ENCODE data around the gene BEND5.

Gene BEND5, protein sequence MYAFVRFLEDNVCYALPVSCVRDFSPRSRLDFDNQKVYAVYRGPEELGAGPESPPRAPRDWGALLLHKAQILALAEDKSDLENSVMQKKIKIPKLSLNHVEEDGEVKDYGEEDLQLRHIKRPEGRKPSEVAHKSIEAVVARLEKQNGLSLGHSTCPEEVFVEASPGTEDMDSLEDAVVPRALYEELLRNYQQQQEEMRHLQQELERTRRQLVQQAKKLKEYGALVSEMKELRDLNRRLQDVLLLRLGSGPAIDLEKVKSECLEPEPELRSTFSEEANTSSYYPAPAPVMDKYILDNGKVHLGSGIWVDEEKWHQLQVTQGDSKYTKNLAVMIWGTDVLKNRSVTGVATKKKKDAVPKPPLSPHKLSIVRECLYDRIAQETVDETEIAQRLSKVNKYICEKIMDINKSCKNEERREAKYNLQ

DNA sequence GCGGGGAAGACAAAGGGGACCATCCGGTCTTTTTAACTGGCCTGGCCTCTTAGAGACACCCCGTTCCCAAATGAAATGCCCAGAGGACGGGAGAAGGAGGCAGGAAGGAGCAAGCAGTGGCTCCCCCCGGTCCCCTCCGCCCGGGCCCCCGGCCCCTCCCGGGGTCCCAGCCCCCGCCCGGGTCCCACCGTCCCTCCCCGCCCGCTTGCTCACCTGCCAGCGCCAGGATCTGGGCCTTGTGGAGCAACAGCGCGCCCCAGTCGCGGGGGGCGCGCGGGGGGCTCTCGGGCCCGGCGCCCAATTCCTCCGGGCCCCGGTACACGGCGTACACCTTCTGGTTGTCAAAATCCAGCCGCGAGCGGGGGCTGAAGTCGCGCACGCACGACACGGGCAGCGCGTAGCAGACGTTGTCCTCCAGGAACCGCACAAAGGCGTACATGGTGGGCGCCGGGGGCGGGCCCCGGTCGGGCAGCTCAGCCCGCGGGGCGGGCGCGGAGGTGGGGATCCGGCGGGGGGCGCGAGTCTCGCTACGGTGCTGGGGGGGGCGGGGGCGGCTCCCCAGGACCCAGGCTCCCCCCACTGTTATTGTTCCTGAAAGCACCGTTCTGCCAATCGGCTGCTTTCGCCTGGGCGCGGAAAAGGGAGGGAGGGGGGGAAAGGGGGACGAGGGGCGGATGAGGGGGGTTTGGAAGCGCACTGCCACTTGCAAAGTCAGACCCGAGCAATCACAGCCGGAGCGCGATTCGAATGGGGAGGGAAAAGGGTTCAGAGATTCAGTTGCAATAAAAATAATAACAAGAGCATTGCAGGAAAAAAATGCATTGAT is at the start of gene BEND5:
Gene BEND5 (minus strand): TSS at position 499 of the 826 bp plus-strand sequence. CDS start 60 bp downstream, at position 439.
- peak in 1 of 3 donors; percentile 22 for DNase-seq

DNA sequence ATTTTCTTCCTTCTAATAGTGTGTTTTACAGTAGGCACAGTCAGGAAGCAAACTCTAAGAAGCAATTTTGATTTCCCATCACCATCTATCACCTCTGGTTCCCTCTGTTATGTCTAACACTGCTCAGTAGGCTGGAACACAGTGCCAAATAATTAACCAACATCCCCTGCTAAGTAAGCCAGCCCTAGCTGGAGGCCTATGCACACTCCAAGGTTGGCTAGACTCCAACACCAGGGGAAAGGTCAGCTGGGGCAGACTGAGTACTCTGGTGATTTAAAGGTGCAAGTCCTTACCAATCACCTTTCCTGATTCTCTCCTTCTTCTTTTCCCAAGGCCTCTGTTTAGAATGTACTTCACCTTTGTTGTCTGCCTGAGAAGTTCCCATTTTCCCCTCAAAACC is 46.5 kb upstream of the BEND5 start:
- no peak for DNase-seq

DNA sequence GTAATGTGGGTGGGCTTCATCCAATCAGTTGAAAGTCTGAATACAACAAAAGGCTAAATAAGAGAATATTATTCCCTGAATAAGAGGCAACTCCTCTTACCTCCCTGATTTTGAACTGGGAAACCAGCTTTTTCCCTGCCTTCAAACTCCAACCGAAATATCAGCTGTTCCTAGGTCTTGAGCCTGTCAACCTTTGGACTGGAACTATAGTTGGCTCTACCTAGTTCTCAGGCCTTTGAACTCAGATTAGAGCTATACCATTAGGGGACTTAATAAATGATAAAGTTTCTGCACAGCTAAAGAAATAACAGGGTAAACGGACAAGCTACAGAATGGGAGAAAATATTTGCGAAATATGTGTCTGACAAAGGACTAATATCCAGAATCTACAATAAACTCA is 43.8 kb upstream of the BEND5 start:
- DNase-seq: no peak

DNA sequence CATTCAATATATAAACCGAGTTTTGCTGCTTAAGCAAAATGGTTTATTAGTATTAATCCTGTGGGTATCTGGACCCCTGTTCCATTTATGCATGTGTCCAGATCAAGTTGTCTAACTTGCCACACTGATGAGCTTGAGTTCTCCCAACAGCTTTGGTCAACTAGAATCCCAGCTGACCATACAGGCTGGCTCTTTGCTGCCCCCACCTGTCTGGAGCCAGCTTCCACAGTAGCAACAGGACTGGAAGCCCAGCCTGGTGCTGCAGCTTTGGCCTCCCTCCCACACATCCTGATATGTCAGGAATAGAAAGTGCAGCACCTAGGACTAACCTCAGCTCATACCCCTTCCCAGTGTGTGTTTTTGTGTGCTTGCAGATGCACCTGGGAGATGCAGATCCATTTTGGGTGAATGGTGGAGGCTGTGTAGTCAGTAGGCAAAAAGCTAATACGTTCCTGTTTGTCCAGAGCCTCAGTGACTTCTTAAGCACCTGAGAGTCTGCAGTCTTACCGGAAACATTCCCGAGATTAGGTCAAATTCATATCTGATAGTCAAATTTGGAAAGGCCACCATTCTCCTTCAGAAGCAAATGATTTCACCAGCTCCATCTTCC is 40.9 kb upstream of the BEND5 start:
- peak; percentile 73 to 83 (median 79) for DNase-seq

DNA sequence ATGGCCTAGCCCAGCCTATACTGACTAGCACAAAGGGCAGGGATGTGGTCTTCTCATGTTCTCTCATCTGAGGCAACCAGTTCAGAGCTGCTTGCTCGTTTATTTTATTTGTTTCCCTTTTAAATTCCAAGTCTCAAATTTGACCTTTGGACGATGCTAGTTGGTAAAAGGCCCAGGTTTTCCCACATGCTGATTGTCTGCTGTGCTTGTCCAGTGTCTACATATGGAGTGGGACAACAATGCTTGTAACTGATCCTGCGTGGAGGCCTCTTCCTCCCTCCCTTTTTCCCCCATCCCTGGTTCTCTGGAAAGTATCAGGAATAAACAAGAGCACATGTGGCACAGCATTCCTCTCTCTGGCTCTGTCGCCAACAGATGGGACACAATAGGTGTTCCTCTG is 34.0 kb upstream of the BEND5 start:
- no peak for DNase-seq

DNA sequence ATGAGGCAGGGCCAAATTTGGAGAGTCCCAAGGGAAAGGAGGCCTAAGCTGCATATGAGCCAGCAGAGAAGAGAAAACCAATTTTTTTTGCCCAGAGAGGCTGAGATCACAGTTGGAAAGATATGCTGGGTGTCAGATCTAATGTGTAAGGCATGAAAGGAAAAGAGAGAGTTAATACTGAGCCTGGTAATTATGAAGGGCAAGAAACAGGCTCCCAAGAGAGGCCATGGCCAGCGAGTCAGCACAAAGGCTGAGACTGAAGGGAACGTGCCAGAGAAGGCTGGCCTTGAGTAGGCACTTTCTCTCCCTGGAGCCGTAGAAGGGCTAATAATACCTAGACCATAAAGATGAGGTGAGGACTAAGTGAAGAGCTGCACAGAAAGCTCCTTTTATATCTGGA is 31.8 kb upstream of the BEND5 start:
- DNase-seq: no peak

DNA sequence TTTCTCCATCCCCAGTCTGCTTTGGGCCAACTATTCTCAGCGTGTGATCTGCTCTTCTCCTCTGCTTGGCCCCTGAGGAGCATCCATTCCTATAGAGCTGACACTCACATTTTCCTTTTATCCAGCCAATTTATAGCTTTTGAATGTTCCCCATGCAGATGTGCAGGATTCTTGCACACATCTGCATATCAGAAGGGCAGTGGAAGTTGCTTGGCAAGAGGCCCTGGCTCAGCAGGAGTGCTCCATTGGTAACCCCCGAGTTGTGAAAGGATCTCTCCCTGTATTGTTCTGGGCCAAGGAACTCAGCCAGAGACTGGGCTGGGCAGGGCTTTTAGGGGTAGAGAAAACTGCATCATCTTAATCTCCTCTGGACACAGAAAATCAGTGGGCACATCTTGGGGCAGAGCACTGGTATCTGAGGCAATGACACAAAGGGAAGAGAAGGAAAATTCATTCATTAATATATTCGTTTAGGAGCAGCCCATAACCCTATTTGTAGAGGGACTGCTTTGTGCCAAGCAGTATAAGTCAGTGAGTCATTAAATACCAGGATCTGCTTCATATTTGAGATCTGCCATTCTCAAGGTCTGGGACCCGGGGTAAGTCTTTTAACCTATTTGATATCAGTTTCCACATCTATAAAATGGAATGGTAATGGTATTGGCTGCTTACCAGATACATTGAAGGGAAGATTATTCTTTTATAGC is 31.0 kb upstream of the BEND5 start:
- no peak for DNase-seq

DNA sequence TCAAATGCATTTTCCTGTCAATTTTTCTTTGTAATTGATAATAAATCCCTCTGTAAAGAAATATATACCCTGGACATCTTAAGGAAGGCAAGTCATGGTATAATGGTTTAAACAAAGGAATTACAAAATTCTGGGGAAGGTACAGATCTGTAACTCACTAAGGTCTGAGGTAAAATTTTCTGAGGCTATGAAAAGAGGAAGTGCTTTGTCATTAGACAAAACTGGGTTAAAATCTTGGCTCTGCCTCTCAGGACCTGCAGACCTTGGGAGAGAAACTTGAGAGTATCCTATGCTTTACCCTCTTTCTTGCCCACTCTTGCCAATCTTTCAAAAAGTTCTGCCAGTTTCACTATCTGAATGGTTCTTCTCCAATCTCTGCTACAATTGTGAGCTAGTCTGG is 26.8 kb upstream of the BEND5 start:
- DNase-seq: peak in 1 of 3 donors; percentile 21

DNA sequence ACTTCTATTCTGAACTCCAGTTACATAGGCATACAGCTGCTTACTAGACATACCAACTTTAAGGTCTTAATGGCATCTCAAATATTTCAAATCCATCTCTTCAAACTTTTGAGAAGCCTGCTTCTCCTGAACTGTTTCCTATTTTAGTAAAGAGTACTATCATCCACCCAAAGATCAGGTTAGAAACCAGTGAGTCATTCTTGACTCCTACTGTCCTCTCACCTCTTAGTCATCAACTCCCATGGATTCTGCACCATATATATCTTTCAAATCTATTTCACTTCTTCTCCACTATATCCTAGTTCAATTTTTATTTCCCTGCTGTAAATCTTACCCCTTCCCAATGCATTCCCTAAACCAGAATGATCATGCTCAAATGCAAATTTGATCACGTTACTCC is 18.1 kb upstream of the BEND5 start:
- peak; percentile 33 to 58 (median 51) for DNase-seq

DNA sequence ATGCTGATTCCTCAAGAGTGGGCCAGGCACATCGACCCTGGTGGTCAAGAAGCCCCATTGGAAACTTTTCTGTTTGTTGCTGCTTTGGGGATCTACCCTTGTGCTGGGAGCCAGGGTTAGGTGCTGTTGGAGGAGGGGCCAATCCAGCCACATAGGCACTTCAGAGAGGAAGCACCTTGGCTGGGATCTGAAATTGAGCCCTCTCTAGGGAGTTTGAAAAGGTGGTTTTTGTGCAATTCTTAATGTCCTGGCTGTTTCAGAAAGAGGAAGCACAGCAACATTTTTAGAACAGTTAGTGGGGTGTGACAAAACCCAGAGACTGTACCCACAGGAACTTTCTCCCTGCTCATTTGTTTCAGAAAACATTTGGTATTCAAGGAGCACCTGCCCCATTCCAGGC is 17.2 kb upstream of the BEND5 start:
- DNase-seq: peak in 2 of 3 donors; percentile 22 to 29

DNA sequence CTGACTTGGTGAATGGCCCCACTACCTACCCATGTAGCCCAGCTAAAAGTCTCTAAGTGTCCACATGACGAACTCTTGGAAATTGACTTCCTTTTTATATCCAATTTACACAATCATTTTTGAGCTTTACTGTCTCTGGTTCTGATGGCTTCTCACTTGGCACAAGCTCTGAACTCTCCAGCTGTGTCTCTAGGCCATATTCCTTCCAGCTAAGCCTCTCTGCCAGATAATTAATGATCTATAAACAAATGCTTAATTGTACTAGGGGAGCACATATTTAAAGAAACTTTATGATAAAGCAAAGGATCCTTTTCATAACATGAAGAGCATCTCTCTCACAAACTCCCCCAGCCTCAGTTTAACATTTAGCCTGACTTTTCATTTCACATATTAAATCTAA is 16.3 kb upstream of the BEND5 start:
- no peak for DNase-seq

DNA sequence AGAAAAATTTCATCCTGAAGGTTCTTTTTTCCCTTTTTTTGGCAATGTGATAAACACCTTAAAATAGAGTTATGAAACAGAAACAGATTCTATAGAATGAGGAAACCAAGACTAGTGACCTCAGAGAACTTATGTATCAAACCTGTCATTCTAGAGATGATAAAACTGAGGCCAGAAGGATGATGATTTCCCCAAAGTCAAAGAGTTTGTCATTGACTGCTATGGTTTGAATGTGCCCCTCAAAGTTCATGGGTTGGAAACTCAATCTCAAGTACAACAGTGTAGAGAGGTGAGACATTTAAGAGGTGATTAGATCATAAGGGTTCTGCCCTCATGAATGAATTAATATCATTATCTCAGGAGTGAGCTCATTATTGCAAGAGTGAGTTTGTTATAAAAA is 13.7 kb upstream of the BEND5 start:
- DNase-seq: peak in 2 of 3 donors; percentile 29 to 30

DNA sequence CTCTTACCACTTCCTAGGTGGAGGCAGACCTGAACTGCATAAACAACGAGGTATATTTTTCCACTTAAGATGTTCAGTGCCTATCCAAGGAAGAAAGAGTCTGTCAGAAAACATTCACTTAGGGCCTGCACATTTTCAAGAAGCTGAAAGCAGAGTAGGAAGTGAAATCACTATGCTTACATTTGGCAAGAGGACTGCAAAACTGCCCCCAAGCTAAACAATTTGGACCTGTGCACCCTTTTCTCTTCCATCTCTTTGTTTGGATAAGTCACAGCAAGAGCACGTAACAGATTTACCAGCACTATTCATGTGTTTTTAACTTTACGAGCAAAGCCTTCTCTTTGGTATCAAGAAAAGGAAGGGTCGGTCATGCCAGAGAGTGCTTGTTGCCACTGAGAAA is 13.2 kb upstream of the BEND5 start:
- DNase-seq: peak in 1 of 3 donors; percentile 29

DNA sequence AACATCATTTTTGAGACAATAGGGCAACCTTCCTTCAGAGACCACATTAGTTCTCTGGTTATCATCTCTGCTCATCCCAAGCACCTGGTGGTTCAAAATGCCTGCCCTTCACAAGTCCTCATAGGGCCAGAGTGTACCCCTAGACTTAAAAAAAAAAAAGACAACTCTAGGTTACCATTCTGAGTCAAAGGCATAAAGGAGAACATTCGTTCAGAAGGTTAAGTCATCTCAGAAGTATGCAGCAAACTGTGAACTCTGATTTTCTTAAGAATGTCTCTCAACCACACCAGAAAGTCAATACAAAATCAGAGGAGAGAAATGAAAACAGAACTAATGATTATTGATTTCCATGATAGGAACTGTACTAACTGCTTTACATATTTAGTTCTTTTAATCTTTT is 9.2 kb upstream of the BEND5 start:
- DNase-seq: no peak

DNA sequence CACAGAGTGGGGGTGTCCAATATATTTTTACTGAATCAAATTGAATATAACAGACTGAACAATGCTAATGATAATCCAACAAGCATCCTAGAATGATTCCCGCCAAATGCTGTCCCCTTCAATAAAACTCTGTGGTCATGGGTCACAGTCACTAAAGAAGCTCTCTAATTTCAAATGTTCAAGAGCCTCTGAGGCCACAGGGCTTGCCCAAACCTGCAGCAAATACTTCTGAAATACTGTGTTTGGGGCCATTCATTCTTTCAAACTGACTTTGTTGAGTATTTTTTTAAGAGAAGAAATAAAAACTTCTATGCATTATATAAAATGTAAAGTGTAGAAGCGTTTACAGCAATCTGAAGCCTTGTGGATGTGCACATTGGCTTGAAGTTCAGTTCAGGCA is 7.6 kb upstream of the BEND5 start:
- no peak for DNase-seq

DNA sequence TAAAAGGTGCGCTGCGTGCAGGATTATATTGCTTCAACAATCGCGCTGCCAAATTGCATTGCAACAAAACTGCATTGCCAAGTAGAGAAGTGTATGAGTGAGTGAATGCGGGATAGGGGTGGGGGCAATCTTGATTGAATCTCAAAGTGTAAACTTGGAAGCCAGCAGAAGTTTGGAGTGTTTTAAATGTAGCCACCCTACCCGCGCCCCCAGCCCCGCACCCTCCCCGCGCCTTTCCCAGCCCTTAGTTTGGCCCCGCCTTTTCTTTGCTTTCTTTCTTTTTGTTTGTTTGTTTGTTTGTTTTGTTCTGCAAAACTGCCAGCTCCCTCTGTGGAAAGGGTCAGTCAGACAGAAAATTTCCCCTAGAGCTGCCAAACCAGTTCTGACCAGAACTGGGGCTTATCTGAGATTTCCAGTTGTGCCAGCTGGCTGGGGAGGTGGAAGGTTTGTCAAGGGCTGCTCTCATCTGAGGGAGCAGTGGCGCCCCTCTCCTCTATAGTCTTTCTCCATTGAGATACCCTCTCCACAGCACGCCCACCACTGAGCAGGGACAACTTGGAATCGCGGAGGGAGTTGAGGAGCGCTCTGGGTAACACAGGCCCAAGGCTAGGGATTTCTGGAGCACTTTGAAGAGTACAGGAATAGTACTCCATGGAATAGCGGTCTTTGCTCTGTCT is 666 bp upstream of the BEND5 start:
- no peak for DNase-seq

DNA sequence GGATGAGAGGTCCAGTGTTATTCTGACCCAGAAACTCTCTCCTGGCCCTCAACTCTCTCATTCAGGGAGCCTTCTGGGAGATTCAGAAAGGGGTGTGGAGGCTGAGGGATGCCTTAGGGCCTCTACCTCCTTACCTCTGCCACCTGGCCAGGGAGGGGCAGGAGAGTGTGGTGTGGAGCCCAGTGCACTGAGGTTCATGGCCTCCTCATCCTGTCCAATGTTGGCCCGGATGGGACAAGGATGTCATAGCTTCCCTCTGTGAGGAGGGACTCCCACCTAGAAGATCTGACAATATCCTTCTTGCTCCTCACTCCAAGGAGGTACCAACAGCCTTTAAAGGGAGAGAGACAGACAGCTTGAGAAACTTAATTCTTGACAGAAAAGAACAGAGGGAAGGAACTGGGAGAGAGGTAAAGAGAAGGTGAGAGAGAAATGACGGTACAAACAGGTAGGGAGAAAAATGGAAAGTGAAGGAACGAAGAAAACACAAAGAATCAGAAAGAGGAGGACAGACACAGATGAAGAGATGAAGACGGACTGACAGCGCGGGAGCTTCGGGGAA is 779 bp downstream of the BEND5 start:
- DNase-seq: no peak

DNA sequence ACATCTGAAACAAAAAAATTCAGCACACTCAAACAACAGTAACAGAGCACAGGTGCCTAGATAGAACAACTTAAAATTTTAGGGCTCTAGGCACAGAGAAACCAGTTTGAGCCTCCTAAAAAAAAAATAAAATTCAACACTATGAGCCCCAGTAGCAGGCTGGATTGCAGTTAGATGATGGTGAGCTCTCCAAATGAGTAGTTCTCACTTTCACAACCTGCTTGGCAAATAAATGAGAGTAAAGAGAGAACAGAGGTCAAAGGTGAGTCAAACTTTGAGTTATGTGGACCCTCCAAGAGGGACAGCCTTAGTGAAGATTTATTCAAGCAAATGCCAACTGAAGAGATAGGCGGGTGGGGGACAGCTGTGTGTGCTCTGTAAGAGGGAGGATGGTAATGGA is 3.6 kb downstream of the BEND5 start:
- no peak for DNase-seq

DNA sequence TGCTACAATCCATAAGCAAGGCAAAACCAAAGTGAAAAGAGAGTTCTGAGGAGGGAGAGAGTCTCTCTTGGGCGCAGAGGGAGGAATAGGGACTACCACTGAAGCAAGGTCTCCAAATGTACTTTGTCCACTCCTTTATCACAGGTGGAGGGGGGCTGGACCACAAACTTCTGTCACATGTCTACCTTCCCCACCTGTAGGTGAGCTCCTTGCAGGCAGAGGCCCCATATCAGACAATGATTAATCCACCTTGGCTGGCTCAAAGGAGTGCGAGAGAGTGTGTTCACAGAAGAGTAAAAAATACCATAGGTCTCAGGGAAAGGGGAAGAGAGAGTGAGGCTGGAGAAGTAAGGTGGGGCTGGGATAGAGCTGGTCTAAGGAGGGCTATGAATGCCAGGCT is 4.5 kb downstream of the BEND5 start:
- DNase-seq: no peak

DNA sequence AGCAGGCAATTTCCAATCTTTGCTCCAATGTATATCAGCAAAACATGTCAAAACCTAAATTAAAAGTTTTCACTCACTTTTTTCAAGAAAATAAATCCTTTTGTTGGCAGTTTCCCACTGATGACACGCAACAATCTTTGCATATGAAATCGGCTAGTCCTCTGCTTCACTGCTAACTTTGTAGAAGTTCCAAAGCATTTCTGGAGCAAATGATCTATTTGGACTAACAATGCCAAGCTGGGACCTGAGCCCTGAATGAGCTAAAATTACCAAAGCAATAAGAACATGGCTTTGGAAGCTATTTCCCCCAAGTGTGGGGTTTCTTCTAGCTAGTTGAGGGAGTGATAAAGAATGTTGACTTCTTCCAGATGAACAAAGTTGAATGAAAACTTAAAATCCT is 5.1 kb downstream of the BEND5 start:
- DNase-seq: no peak

DNA sequence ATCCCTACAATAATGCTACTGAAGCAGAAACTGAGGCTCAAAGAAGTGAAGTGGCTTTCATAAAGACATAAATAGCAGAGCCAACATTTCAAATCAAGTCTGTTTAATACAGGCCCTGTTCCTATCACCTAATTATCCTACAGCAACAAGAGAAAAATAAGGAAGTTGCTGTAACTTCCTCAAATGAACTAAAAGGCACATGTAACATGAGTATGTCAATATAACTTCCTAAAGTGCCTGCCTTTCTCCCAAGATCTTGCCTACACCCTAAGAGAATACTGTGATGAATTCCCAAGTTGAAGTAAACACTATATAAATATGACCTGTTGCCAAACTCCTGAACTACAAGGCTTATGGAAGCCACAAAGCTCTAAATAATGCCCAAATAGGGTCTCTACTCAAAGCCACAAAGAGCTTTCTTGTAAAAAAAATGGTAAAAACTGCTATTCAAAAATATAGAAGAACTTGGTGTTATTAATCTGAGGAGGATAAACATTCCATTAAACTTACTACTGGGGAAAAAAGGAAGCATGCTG is 8.6 kb downstream of the BEND5 start:
- peak; percentile 40 to 68 (median 68) for DNase-seq

DNA sequence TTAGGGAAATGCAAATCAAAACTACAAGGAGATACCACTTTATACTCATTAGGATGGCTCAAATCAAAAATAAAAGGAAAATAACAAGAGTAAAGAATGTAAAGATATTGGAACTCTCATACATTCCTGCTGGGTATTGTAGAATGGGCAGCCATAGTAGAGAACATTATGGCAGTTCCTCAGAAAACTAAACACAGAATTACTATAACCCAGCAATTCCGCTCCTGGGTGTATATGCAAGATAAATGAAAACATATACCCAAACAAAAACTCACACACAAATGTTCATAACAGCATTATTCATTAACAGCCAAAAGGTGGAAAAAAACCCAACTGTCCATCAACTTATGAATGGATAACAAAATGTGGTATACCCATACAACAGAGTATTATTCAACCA is 11.4 kb downstream of the BEND5 start:
- DNase-seq: no peak
